VCaP (cell line): ENCODE results near the gene CMTM3.
"Not testable (repeated sequence)": the region's sequence is repeated elsewhere in the genome, so short reads cannot be mapped to it uniquely, and the experiment has no call there.

Experiments
- H3K27ac ChIP-seq: fragments of 450-650 bp; 2 replicates; pipeline ENCODE4 v1.5.1; 2017
- TF ChIP-seq, protein P1 (sequence below): fragments of 450-650 bp; conservative IDR thresholded peaks from 2 replicates; pipeline ENCODE4 v1.5.1; 2017; ENCODE audit warnings: mild to moderate bottlenecking, moderate library complexity

The CMTM3 gene

DNA sequence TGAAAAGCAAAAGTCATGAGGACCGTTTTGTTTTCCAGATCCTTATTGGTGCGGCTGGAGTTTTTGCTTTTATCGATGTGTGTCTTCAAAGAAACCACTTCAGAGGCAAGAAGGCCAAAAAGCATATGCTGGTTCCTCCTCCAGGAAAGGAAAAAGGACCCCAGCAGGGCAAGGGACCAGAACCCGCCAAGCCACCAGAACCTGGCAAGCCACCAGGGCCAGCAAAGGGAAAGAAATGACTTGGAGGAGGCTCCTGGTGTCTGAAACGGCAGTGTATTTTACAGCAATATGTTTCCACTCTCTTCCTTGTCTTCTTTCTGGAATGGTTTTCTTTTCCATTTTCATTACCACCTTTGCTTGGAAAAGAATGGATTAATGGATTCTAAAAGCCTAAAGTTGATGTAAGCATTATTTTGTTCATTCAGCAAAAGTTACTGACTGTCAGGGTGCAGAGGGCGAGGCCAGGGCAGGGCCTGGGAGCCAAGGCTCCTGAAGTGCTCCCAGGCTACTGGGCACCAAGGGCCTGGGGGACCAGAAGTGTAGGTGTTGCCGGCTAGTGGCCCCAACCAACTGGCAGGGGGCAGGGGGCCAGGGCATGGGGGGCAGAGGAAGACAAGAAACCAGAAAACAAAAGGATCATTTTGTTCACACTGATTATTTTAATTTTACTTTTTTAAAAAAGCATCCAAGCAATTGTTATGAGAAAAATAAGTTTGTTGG, 16.5 kb upstream of the CMTM3 start:
- TF ChIP-seq, protein P1, sequence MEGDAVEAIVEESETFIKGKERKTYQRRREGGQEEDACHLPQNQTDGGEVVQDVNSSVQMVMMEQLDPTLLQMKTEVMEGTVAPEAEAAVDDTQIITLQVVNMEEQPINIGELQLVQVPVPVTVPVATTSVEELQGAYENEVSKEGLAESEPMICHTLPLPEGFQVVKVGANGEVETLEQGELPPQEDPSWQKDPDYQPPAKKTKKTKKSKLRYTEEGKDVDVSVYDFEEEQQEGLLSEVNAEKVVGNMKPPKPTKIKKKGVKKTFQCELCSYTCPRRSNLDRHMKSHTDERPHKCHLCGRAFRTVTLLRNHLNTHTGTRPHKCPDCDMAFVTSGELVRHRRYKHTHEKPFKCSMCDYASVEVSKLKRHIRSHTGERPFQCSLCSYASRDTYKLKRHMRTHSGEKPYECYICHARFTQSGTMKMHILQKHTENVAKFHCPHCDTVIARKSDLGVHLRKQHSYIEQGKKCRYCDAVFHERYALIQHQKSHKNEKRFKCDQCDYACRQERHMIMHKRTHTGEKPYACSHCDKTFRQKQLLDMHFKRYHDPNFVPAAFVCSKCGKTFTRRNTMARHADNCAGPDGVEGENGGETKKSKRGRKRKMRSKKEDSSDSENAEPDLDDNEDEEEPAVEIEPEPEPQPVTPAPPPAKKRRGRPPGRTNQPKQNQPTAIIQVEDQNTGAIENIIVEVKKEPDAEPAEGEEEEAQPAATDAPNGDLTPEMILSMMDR: no peak
- no peak overlapping the region for H3K27ac ChIP-seq

DNA sequence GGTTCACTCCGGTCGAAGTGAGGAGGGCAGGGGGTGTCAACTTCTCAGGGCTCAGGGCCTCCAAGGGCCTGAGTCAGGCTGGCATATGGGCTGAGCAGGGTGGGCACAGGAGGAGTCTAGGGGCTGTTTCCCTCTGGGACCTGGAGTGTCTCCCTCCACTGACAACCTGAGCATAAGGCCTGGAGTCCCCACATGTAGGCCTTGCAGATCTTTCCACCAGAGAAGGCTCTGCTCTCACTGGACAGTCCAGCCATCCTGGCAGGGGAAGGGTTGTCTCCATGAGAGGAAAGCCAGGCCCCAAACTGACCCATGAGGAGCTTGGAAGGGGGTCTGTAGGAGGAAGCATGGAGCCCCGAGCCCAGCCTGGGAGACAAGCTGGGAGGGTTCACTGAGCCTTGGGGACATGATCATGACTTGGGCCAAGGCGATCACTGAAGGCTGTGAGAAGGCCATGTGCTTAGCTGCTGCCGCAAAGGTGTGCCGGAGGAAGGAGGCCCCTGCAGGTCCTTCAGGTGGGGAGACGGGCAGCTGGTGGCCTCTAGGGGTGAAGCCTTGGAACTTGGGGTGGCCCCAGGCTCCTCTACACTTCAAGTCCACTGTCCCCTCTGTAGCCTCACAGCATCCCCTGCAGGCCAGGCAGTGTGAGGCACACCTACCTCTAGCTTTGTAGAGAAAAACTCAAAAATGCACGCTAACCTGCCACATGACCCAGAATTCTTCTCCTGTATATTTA, 15.4 kb upstream of the CMTM3 start:
- TF ChIP-seq, protein P1: peak; percentile 23; the same call in 1 of the 2 replicates
- no peak overlapping the region for H3K27ac ChIP-seq

DNA sequence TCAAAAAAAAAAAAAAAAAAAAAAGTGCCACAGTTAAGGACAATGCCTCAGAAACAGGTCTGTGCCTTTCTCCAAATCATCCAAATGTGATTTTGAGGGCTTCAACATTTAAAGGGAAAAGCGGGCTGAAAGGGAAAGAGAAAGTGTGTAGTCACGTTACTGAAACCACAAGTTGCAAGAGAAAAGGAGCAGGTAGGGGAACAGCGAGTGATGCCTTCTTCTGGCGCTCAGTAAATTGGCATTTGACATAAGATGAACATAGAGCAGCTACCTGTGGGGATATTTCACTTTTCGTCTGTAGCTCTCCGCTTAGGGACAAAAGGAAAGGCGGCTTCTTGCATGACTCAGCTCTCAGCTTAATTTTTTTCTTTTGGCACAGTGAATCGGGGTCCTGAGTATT, 14.2 kb upstream of the CMTM3 start:
- TF ChIP-seq, protein P1: no peak
- H3K27ac ChIP-seq: no peak overlapping the region

DNA sequence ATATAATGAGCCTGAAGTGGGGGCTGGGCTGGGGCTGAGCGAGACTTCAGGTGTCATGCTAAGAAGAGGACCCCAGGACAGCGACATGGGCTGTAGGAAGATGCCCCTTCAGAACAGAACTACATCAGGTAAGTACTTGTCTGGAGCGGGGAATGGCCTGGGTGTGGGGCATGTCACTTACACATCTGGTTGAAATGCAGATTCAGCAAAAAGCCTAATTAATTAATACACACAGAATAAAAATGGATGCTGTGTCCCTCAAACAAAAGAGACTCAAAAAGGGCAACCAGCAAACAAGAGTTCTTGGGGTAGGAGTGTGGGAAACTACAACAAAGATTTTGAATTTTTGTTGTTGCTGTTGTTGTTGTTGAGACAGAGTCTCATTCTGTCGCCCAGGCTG, 13.5 kb upstream of the CMTM3 start:
- TF ChIP-seq, protein P1: no peak

DNA sequence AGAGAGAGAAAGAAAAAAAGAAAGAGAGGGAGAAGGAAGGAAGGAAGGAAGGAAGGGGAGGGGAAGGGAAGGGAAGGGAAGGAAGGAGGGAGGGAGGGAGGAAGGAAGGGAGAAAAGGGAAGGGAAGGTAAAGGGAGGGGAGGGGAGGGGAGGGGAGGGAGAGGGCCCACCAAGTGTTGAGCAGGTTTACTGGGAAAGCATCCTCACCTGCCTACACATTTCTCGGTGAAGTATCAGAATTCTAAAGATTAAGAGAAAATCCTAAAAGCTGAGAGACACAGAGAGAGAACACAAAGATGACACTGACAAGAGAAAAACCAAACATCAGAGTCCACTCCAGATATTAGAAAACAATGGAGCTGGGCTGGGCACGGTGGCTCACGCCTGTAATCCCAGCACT, 12.3 kb upstream of the CMTM3 start:
- TF ChIP-seq, protein P1: no peak
- no peak overlapping the region for H3K27ac ChIP-seq

More for the DNA sequence above, 13.5 kb upstream of the CMTM3 start:
- no peak overlapping the region for H3K27ac ChIP-seq

DNA sequence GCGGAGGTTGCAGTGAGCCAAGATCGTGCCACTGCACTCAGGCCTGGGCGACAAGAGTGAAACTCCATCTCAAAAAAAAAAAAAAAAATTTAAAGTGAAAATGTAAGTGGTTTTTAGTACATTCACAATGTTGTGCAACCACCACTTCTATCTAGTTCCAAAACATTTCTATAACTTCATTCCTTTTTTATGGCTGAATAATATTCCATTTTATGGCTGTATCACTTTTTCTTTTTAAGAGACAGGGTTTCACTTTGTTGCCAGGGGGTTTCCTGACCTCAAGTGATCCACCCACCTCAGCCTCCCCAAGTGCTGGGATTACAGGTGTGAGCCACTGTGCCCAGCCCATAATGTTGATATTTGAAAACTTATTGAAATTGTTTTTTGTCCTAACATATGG, 11.7 kb upstream of the CMTM3 start:
- H3K27ac ChIP-seq: no peak overlapping the region
- TF ChIP-seq, protein P1: no peak

DNA sequence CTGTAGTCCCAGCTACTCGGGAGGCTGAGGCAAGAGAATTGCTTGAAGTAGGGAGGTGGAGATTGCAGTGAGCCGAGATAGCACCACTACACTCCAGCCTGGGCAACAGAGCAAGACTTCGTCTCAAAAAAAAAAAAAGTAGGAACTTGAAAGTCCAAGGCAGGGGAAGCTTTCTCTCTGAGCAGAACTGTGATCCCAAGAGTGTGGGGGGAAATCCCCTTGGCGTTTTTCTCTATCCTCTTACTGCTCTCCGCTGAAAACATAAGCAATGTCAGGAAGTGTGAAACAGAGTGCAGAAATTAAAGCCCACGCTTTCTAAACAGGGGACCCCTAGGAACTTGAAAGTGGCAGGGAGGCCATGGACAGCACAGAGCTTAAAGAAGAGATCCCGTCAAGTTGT, 9.8 kb upstream of the CMTM3 start:
- H3K27ac ChIP-seq: no peak overlapping the region
- TF ChIP-seq, protein P1: no peak

DNA sequence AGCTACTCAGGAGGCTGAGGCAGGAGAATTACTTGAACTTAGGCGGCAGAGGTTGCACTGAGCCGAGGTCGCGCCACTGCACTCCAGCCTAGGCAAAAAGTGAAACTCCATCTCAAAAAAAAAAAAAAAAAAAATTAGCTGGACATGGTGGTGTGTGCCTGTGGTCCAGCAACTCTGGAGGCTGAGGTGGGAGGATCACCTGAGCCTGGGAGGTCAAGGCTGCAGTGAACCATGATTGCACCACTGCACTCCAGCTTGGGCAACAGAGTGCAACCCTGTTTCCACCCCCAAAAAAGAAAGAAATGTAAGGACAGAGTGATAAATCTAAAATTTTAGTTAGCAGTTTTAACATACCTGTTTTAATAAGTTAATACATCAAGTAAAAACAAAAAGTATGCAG, 7.9 kb upstream of the CMTM3 start:
- H3K27ac ChIP-seq: not testable (repeated sequence)
